K562 (cell line): ENCODE data around the gene C3. TPM values are rescaled to one million over a fixed set of nuclear protein-coding genes. Genes with fewer than 3 reads are reported as not detected.

Experiments used
- ATAC-seq: fragments of 200-7000 bp; cut with Tn5 transposase; 3 replicates; pipeline ENCODE4 v1.9.1; 2020; ENCODE audit warnings: moderate library complexity
- BruUV-seq: library from RNA; stranded (reverse); fragments of 400-500 nt; replicated peaks from 2 replicates; lab custom pipeline; 2021; lab: Mats Ljungman, UMichigan
- CTCF ChIA-PET: fragments of 300-600 bp; formaldehyde crosslinking; extraction: SDS; loops from one replicate; lab custom pipeline; 2021; ENCODE audit warnings: low intra/inter-chr PET ratio; lab: Yijun Ruan, JAX
- POLR2A ChIA-PET: fragments of 300-600, 350-650 bp; sonication (Branson Sonifier 250); formaldehyde crosslinking; extraction: SDS; loops from one replicate; lab custom pipeline; 2021; ENCODE audit warnings: antibody characterized with exemption, inconsistent platforms; lab: Yijun Ruan, JAX
- DNase-seq, 4 experiments: peaks; one replicate each; pipeline versions ENCODE4 v3.0.0 to v3.0.0-alpha.2; 2011 to 2018; ENCODE audit warnings: low spot score in 3 of 4, mixed read lengths in 3 of 4; ENCODE audit errors: extremely low read depth in 1 of 4
- FAIRE-seq: peaks from 2 replicates; lab custom pipeline; 2011; peaks lifted over from hg19 to GRCh38; lab: Jason Lieb, UNC
- H2AFZ ChIP-seq: 2 replicates; pipeline ENCODE4 v1.6.0; 2011; ENCODE audit warnings: low read depth, low read length, control low read depth, inconsistent platforms
- H3K27ac ChIP-seq: fragments of 200-600 bp; 3 replicates; pipeline ENCODE4 v1.8.0; 2011; ENCODE audit warnings: low read depth, mild to moderate bottlenecking, control low read depth, inconsistent platforms, low read length, moderate library complexity, mixed read lengths; ENCODE audit errors: extremely low read depth
- H3K27me3 ChIP-seq, 2 experiments: fragments of 300-600 bp in 1 of 2; 2 replicates in 1 of 2; 3 replicates in 1 of 2; pipeline versions ENCODE4 v1.6.0 to v1.8.0; 2011; ENCODE audit warnings: inconsistent platforms in 2 of 2, low read length in 2 of 2, mild to moderate bottlenecking in 1 of 2, mixed read lengths in 1 of 2, moderate library complexity in 1 of 2; ENCODE audit not compliant: control insufficient read depth in 2 of 2, insufficient read depth in 2 of 2
- H3K36me3 ChIP-seq: fragments of 300-600 bp; 3 replicates; pipeline ENCODE4 v1.8.0; 2011; ENCODE audit warnings: mild to moderate bottlenecking, low read length, inconsistent platforms; ENCODE audit not compliant: control insufficient read depth, insufficient read depth
- H3K4me1 ChIP-seq, 2 experiments: fragments of 200-600 bp in 1 of 2; replicated peaks in 1 of 2; 2 replicates in 1 of 2; 3 replicates in 1 of 2; pipeline versions ENCODE4 v1.5.1 to v1.8.0; 2011; ENCODE audit warnings: inconsistent platforms in 2 of 2, low read length in 2 of 2, mild to moderate bottlenecking in 1 of 2, mixed read lengths in 1 of 2, moderate library complexity in 1 of 2; ENCODE audit not compliant: control insufficient read depth in 2 of 2, insufficient read depth in 2 of 2
- H3K4me2 ChIP-seq: 2 replicates; pipeline ENCODE4 v1.6.1; 2011; ENCODE audit warnings: low read length, control low read depth, inconsistent platforms, mixed read lengths; ENCODE audit not compliant: insufficient read depth
- H3K4me3 ChIP-seq: fragments of 200-600 bp; sonication (generic), shearing (Covaris generic); 2 replicates; pipeline ENCODE4 v1.5.1; 2016; ENCODE audit warnings: control low read depth, inconsistent platforms
- H3K79me2 ChIP-seq: fragments of 200-600 bp; 3 replicates; pipeline ENCODE4 v1.8.0; 2011; ENCODE audit warnings: low read length, inconsistent platforms; ENCODE audit not compliant: control insufficient read depth, insufficient read depth
- H3K9ac ChIP-seq, 2 experiments: 2 replicates each; pipeline versions ENCODE4 v1.6.0 to v1.6.1; 2011; ENCODE audit warnings: low read depth in 2 of 2, low read length in 2 of 2, control low read depth in 1 of 2, inconsistent platforms in 1 of 2, mild to moderate bottlenecking in 1 of 2, mixed read lengths in 1 of 2; ENCODE audit not compliant: insufficient read depth in 1 of 2
- H3K9me1 ChIP-seq: one replicate; pipeline ENCODE4 v1.6.0; 2011; ENCODE audit warnings: inconsistent platforms, mild to moderate bottlenecking, low read length, moderate library complexity; ENCODE audit not compliant: control insufficient read depth, insufficient read depth
- H3K9me3 ChIP-seq: replicated peaks from 2 replicates; pipeline ENCODE4 v1.5.1; 2011; ENCODE audit warnings: low read depth, low read length, inconsistent platforms; ENCODE audit not compliant: control insufficient read depth, insufficient read depth
- H4K20me1 ChIP-seq: replicated peaks from 2 replicates; pipeline ENCODE4 v1.6.1; 2011; ENCODE audit warnings: low read length, inconsistent platforms, mixed read lengths; ENCODE audit not compliant: control insufficient read depth, insufficient read depth
- CBX3 ChIP-seq, 2 experiments: IDR thresholded peaks; 1 replicate in 1 of 2; 2 replicates in 1 of 2; pipeline ENCODE4 v1.6.1; 2012; ENCODE audit warnings: inconsistent platforms in 2 of 2, low read length in 2 of 2, borderline replicate concordance in 1 of 2, control low read depth in 1 of 2
- CHD4 ChIP-seq: fragments of 200-600 bp; sonication (generic); IDR thresholded peaks from 3 replicates; pipeline ENCODE4 v1.6.1; 2012; ENCODE audit warnings: low read depth, mild to moderate bottlenecking, mixed read lengths, low read length, inconsistent platforms; ENCODE audit not compliant: insufficient read depth, insufficient replicate concordance, poor library complexity, severe bottlenecking
- HOXB6 ChIP-seq: fragments of 250-450 bp; sonication (Bioruptor Pico); IDR thresholded peaks from 2 replicates; pipeline ENCODE4 v1.5.1; 2022; ENCODE audit warnings: mild to moderate bottlenecking, borderline replicate concordance
- MAFF ChIP-seq: IDR thresholded peaks from 2 replicates; pipeline ENCODE4 v1.6.1; 2012; ENCODE audit warnings: low read length, improper control_type of control experiment
- NR2C1 ChIP-seq, 2 experiments: fragments of 450-650 bp; IDR thresholded peaks; 2 replicates each; pipeline ENCODE4 v1.6.1; 2017; ENCODE audit warnings: mild to moderate bottlenecking in 2 of 2, antibody characterized with exemption in 1 of 2, inconsistent platforms in 1 of 2, missing compliant biosample characterization in 1 of 2, missing genetic modification characterization in 1 of 2
- PML ChIP-seq: IDR thresholded peaks from 2 replicates; pipeline ENCODE4 v1.6.1; 2012; ENCODE audit warnings: low read length, inconsistent platforms
- TFAM ChIP-seq: fragments of 250-450 bp; sonication (Bioruptor Pico); conservative IDR thresholded peaks from 2 replicates; pipeline ENCODE4 v1.5.0; 2021; ENCODE audit warnings: mild to moderate bottlenecking, moderate library complexity
- ZBED1 ChIP-seq: IDR thresholded peaks from 2 replicates; pipeline ENCODE4 v1.6.1; 2014
- ZNF408 ChIP-seq: fragments of 250-450 bp; sonication (Bioruptor Pico); IDR thresholded peaks from 2 replicates; pipeline ENCODE4 v1.4.0; 2020; ENCODE audit warnings: low read depth, mild to moderate bottlenecking, moderate library complexity
- ZNF584 ChIP-seq: fragments of 200-800 bp; sonication (Bioruptor generic); IDR thresholded peaks from 2 replicates; pipeline ENCODE4 v1.6.1; 2016; ENCODE audit warnings: low read depth, mild to moderate bottlenecking, missing genetic modification characterization, missing compliant biosample characterization
- ZNF609 ChIP-seq: sonication (generic); formaldehyde crosslinking; IDR thresholded peaks from 2 replicates; pipeline ENCODE4 v1.8.1; 2023; ENCODE audit warnings: missing genetic modification reagents, mild to moderate bottlenecking, borderline replicate concordance
- WGBS: fragments of 100-300 bp; shearing (Covaris generic); methylation state at CpG from one replicate; pipeline ENCODE4 v1.1.6; 2016; ENCODE audit warnings: low coverage, mixed read lengths; ENCODE audit not compliant: insufficient coverage; ENCODE audit errors: missing lambda C conversion rate; 5-methylcytosine and 5-hydroxymethylcytosine counted together
- in situ Hi-C: fragments of 300-500 bp; cut with MboI; formaldehyde crosslinking; loops from 4 replicates; pipeline ENCODE4 v1.15.0; 2018; ENCODE audit warnings: inconsistent platforms, mixed read lengths
- intact Hi-C: fragments of 100-400 bp; cut with micrococcal nuclease; formaldehyde crosslinking; loops from 2 replicates; pipeline ENCODE4 v1.14.2; 2022
- polyA plus RNA-seq, 8 experiments: library from polyadenylated mRNA; depleted of rRNA in 4 of 8; stranded (reverse) in 5 of 8; unstranded in 3 of 8; fragments of >200 nt; fragmentation: Nextera tagmentation in 2 of 8; fragmentation: Illumina TruSeq in 1 of 8; extraction: Ambion mirVana in 2 of 8; extraction: Trizol in 1 of 8; gene quantifications; 2 replicates each; pipeline versions ENCODE4 v1.2.1 to v1.2.3, GENCODE V29; 2011 to 2014; ENCODE audit warnings: inconsistent platforms in 1 of 8, missing spikeins in 1 of 8
- total RNA-seq, 7 experiments: library from RNA; depleted of rRNA in 6 of 7; stranded (reverse); fragments of >200 nt in 6 of 7; fragmentation: Illumina TruSeq in 2 of 7; extraction: Trizol in 2 of 7; gene quantifications; 2 replicates each; pipeline versions ENCODE4 v1.2.1 to v1.2.3, GENCODE V29; 2011 to 2021; ENCODE audit warnings: low replicate concordance in 1 of 7
- TF ChIP-seq, protein P1 (sequence below): sonication (generic); formaldehyde crosslinking; IDR thresholded peaks from 2 replicates; pipeline ENCODE4 v1.8.0; 2022; ENCODE audit warnings: mild to moderate bottlenecking, low read depth, missing genetic modification reagents
- TF ChIP-seq, protein P2 (sequence below): sonication (generic); formaldehyde crosslinking; IDR thresholded peaks from 2 replicates; pipeline ENCODE4 v1.8.0; 2022; ENCODE audit warnings: mild to moderate bottlenecking, missing genetic modification reagents
- TF ChIP-seq, protein P3 (sequence below): fragments of 450-650 bp; formaldehyde crosslinking; IDR thresholded peaks from 2 replicates; pipeline ENCODE4 v1.4.0; 2020; ENCODE audit warnings: mild to moderate bottlenecking

Gene C3
- total and polyA plus RNA-seq, 9 of the 15 experiments (the other 6 are each of a cell fraction or from before 2014, with no cell fraction given) = 0.59 to 10.6 (median 2.2) TPM

- H3K4me2 ChIP-seq = no peak overlapping the region
- no peaks in the 10 kb centered on the region for H3K79me2 ChIP-seq
- FAIRE-seq = no peak
- H3K27ac ChIP-seq = no peak overlapping the region
- WGBS = 47% methylated on average over 7 of the region's 8 CpGs
- peaks cover 0 to 21% of the 10 kb centered on the region in 2 experiments; a peak in 2 of 5 replicates for H3K4me1 ChIP-seq
- ATAC-seq = no peak
- ChIA-PET CTCF (no interaction called here), POLR2A (no interaction called here)
- no peaks in the 10 kb centered on the region for H3K27me3 ChIP-seq
- no peaks in the 10 kb centered on the region; the same call in 1 of the 2 replicates for H3K9me3 ChIP-seq
- intact Hi-C loops (no loop called here), in situ Hi-C loops (no loop called here)
- DNase-seq = no peak
- H3K4me3 ChIP-seq = no peak overlapping the region
- H4K20me1 ChIP-seq = no peaks in the 10 kb centered on the region
- no peak overlapping the region for H3K9ac ChIP-seq
- no peak overlapping the region for H2AFZ ChIP-seq
- BruUV-seq = no TSS peak
- no peaks in the 10 kb centered on the region for H3K36me3 ChIP-seq
- no peaks in the 10 kb centered on the region for H3K9me1 ChIP-seq
- TF ChIP-seq PML (no peak), CBX3 (IDR thresholded peaks at IDR 0.05; ENCODE audit: borderline replicate concordance in 1 of 2, low read length in 2 of 2) (no peak), ZNF408 (no peak), CHD4 (no peak), ZNF609 (CRISPR knock-in tag) (no peak), MAFF (no peak), ZNF584 (CRISPR knock-in tag) (no peak), ZBED1 (no peak), HOXB6 (no peak), NR2C1 (IDR thresholded peaks at IDR 0.05) (no peak), NR2C1 (tag; IDR thresholded peaks at IDR 0.05) (no peak), TFAM (CRISPR knock-in tag) (no peak)
- TF ChIP-seq, protein P1, sequence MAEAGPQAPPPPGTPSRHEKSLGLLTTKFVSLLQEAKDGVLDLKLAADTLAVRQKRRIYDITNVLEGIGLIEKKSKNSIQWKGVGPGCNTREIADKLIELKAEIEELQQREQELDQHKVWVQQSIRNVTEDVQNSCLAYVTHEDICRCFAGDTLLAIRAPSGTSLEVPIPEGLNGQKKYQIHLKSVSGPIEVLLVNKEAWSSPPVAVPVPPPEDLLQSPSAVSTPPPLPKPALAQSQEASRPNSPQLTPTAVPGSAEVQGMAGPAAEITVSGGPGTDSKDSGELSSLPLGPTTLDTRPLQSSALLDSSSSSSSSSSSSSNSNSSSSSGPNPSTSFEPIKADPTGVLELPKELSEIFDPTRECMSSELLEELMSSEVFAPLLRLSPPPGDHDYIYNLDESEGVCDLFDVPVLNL = no peak
- TF ChIP-seq, protein P2, sequence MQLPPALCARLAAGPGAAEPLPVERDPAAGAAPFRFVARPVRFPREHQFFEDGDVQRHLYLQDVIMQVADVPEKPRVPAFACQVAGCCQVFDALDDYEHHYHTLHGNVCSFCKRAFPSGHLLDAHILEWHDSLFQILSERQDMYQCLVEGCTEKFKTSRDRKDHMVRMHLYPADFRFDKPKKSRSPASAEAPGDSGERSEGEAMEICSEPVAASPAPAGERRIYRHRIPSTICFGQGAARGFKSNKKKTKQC = no peak
- TF ChIP-seq, protein P3, sequence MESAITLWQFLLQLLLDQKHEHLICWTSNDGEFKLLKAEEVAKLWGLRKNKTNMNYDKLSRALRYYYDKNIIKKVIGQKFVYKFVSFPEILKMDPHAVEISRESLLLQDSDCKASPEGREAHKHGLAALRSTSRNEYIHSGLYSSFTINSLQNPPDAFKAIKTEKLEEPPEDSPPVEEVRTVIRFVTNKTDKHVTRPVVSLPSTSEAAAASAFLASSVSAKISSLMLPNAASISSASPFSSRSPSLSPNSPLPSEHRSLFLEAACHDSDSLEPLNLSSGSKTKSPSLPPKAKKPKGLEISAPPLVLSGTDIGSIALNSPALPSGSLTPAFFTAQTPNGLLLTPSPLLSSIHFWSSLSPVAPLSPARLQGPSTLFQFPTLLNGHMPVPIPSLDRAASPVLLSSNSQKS (CRISPR knock-in tag) = no peak
These were observed 29.1 kb downstream of the C3 start for GRCh38 chr19:6691342-6691741.
